Stimulated activated CD4-positive, alpha-beta T cell treated with anti-CD3 and anti-CD28 coated beads, Interleukin-15, amount 100 ng/mL, for 48 hours (primary cell): ENCODE data around the gene ANKRD29.
"Not testable (repeated sequence)": the region's sequence is repeated elsewhere in the genome, so short reads cannot be mapped to it uniquely, and the experiment has no call there.

ENCODE experiments used
- DNase-seq, 2 donors: peaks; one replicate each; pipeline ENCODE4 v3.0.0-alpha.2; 2020; ENCODE audit warnings: low read depth in 2 of 2

The ANKRD29 gene

GRCh38 chr18:23557511-23557910 lies 105.2 kb downstream of the ANKRD29 start:
- DNase-seq, result not testable (repeated sequence)

GRCh38 chr18:23556145-23556780 lies 106.4 kb downstream of the ANKRD29 start:
- DNase-seq, result no peak

GRCh38 chr18:23553887-23554286 lies 108.8 kb downstream of the ANKRD29 start:
- no peak for DNase-seq

- DNase-seq, result no peak
Observed at GRCh38 chr18:23552505-23552904, 110.2 kb downstream of the ANKRD29 start.

DNA sequence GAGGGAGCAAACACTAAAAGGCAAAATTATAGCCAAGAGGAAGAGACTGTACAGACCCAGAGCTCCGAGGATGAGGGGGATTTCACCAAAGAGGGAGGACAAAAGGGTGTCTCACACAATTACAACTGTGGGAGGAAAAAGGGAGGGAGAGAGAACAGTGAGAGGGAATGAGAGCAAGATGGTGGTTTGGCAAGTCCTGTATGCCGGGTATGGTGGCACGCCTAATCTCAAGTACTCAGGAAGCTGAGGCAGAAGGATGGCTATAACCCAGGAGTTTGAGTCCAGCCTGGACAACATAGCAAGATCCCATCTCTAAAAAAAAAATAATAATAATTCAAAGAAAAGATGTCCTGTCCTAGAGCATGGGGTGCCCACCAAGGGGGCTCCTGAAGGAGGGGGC lies 110.7 kb downstream of the ANKRD29 start:
- no peak for DNase-seq

DNA sequence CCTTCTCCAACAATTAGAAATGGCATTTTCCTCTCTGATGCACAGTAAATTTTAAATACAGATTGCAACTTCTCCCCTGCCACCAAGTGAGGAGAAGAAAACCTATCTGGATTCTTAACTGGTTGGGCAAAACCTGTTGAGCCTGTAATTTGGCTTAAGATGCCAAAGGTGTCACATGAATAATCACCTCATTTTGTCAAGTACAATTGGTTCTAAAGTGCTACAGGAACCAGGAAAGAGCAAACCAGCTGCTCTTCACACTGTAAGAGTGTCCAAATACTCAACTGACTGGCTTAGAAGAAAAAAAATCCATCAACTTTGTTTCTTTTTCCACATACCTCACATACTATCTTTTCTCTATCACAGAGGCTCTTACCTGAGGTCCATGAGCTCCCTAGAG lies 111.8 kb downstream of the ANKRD29 start:
- no peak for DNase-seq
